ENCODE data around the gene ZNF260. TPM values are rescaled to one million over a fixed set of nuclear protein-coding genes. Genes with fewer than 3 reads are reported as not detected.
"Not testable (repeated sequence)": the region's sequence is repeated elsewhere in the genome, so short reads cannot be mapped to it uniquely, and the experiment has no call there.

Gene ZNF260
- total RNA-seq, 1 donor from 2014 or later = 35.7 TPM

DNA sequence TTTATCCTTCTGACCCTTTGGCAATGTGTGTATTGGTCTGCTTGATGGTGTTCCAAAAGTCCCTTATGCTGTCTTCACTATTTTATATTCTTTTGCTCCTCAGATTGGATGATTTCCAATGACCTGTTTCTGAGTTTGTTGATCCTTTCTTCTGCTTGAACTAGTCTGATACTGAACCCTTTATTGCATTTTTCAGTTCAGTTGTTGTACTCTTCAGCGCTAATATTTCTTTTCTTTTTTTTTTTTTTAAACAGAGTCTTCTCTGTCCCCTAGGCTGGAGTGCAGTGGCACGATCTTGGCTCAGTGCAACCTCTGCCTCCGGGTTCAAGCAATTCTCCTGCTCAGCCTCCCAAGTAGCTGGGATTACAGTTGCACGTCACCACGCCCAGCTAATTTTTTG is 26.1 kb downstream of the ZNF260 start:
- Mint-ChIP-seq H3K27me3 (no peaks in the 10 kb centered on the region), H3K27ac (no peak overlapping the region), H3K4me1 (ENCODE audit: unreplicated experiment) (no peaks in the 10 kb centered on the region), H3K4me3 (no peak overlapping the region), H3K9me3 (peaks cover 21% of the 10 kb centered on the region), H3K36me3 (peaks cover 3% of the 10 kb centered on the region)
- TF ChIP-seq, protein P1, sequence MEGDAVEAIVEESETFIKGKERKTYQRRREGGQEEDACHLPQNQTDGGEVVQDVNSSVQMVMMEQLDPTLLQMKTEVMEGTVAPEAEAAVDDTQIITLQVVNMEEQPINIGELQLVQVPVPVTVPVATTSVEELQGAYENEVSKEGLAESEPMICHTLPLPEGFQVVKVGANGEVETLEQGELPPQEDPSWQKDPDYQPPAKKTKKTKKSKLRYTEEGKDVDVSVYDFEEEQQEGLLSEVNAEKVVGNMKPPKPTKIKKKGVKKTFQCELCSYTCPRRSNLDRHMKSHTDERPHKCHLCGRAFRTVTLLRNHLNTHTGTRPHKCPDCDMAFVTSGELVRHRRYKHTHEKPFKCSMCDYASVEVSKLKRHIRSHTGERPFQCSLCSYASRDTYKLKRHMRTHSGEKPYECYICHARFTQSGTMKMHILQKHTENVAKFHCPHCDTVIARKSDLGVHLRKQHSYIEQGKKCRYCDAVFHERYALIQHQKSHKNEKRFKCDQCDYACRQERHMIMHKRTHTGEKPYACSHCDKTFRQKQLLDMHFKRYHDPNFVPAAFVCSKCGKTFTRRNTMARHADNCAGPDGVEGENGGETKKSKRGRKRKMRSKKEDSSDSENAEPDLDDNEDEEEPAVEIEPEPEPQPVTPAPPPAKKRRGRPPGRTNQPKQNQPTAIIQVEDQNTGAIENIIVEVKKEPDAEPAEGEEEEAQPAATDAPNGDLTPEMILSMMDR (conservative IDR thresholded peaks at IDR 0.05) = no peak
- DNase-seq (ENCODE audit: extremely low spot score, unreplicated experiment) = no peak

- TF ChIP-seq, protein P1 (conservative IDR thresholded peaks at IDR 0.05) = no peak
- peaks cover 12% of the 10 kb centered on the region for H3K9me3 Mint-ChIP-seq
Observed at GRCh38 chr19:36497001-36497400, 31.1 kb downstream of the ZNF260 start.

DNA sequence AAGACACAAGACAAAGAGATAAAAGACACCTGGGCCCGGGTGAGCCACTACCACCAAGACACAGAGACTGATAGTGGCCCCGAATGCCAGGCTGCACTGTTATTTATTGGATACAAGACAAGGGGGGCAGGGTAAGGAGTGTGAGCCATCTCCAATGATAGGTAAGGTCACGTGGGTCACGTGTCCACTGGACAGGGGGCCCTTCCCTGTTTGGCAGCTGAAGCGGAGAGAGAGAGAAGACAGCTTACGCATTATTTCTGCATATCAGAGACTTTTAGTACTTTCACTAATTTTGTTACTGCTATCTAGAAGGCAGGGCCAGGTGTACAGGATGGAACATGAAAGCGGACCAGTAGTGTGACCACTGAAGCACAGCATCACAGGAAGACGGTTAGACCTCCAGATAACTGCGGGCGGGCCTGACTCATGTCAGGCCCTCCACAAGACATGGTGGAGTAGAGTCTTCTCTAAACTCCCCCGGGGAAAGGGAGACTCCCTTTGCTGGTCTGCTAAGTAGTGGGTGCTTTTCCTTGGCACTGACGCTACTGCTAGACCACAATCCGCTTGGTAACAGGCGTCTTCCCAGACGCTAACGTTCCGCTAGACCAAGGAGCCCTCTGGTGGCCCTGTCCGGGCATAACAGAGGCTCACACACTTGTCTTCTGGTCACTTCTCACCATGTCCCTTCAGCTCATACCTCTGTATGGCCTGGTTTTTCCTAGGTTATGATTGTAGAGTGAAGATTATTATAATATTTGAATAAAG is 35.2 kb downstream of the ZNF260 start:
- not testable (repeated sequence) for DNase-seq (ENCODE audit: extremely low spot score, unreplicated experiment); H3K27me3 Mint-ChIP-seq; H3K4me3 Mint-ChIP-seq; H3K27ac Mint-ChIP-seq; H3K9me3 Mint-ChIP-seq
- Mint-ChIP-seq H3K36me3 (peaks cover 15% of the 10 kb centered on the region), H3K4me1 (ENCODE audit: unreplicated experiment) (peaks cover 11% of the 10 kb centered on the region)
- TF ChIP-seq, protein P1 (conservative IDR thresholded peaks at IDR 0.05) = peak; percentile 68

More at GRCh38 chr19:36497001-36497400, 31.1 kb downstream of the ZNF260 start:
- Mint-ChIP-seq H3K4me1 (ENCODE audit: unreplicated experiment) (no peaks in the 10 kb centered on the region), H3K27me3 (no peaks in the 10 kb centered on the region), H3K4me3 (no peak overlapping the region), H3K36me3 (no peaks in the 10 kb centered on the region), H3K27ac (no peak overlapping the region)
- DNase-seq (ENCODE audit: extremely low spot score, unreplicated experiment) = no peak

DNA sequence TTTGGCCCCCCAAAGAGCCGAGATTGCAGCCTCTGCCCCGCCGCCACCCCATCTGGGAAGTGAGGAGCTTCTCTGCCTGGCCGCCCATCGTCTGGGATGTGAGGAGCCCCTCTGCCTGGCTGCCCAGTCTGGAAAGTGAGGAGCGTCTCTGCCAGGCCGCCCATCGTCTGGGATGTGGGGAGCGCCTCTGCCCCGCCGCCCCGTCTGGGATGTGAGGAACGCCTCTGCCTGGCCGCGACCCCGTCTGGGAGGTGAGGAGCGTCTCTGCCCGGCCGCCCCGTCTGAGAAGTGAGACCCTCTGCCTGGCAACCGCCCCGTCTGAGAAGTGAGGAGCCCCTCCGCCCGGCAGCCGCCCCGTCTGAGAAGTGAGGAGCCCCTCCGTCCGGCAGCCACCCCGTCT is 37.2 kb downstream of the ZNF260 start:
- Mint-ChIP-seq H3K4me1 (ENCODE audit: unreplicated experiment) (peaks cover 11% of the 10 kb centered on the region), H3K36me3 (peaks cover 30% of the 10 kb centered on the region)
- not testable (repeated sequence) for H3K27ac Mint-ChIP-seq; H3K27me3 Mint-ChIP-seq; DNase-seq (ENCODE audit: extremely low spot score, unreplicated experiment); H3K9me3 Mint-ChIP-seq; H3K4me3 Mint-ChIP-seq

DNA sequence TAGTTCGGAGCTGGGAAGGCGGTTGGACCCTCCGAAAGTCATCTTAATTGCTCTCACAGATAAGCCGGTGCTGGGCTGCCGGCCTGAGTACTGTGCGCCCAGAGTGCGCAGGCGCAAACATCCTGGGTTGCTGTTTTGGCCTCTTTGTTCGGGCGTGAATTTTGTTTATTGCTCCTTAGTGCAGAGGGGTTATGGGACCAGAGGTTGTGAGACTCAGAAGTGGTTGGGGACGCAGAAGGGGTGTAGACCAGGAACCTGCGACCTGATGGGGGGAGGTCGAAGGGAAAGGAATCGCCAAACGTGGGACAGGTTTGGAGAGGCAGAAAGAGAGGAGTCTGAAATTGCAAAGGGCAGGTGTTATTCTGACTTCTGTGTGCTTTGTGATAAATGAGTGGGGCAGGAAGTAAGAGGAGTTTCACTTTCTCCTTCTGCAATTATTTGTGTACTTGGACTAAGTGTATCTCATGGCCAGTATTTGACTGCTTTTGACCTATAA is 38.1 kb downstream of the ZNF260 start:
- peaks cover 33% of the 10 kb centered on the region for H3K36me3 Mint-ChIP-seq
- peaks cover 9% of the 10 kb centered on the region for H3K9me3 Mint-ChIP-seq
- TF ChIP-seq, protein P1 (conservative IDR thresholded peaks at IDR 0.05) = no peak
- peak overlapping the region; percentile 100 for H3K4me3 Mint-ChIP-seq
- DNase-seq (ENCODE audit: extremely low spot score, unreplicated experiment) = no peak
- peak overlapping the region; percentile 100 for H3K27ac Mint-ChIP-seq
- H3K27me3 Mint-ChIP-seq = no peaks in the 10 kb centered on the region
- peaks cover 11% of the 10 kb centered on the region for H3K4me1 Mint-ChIP-seq (ENCODE audit: unreplicated experiment)

DNA sequence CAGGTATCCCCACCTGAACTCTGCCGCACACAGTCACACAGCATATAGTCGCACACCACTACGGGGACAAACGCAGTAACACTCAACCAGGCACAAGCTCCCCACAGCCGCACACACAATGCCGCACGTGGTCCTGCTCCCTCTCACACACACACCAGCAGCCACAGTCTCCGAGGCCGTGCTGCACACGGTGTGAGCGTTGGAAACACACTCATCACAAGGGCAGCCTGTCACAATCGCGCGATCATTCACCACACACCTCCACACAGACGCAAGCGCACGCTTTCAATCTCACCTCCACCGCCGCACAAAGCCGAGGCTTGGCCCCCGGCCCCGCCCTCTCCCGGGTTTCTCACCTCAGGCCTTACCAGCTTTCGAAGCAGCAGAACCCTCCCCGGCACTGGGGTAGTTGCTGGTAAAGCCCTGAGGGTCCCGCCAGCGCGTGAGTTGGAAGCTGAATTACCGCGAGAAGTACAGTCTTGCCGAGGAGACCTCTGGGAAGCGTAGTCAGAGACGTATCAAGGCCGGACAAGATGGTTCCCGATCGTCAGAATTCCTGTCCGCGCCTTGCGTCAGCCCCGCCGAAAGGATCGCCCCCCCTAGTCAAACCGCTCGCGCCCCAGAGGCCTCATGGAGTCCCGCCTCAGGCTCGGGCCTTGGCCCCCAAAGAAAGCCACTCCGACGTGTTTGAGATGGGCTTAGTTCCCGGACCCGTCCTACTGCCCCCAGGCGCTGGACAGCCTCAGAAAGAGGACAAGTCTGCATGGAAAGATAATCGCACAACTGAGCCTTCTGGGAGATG is 38.8 kb downstream of the ZNF260 start, which contains the start of gene ZNF566:
TSS of gene ZNF566 (minus strand) at position 444 of the 802 bp plus-strand sequence. CDS start 13,004 bp downstream, outside the sequence.
- H3K4me1 Mint-ChIP-seq (ENCODE audit: unreplicated experiment) = peaks cover 11% of the 10 kb centered on the region
- peak within 1 kb of the TSS; percentile 100 for H3K4me3 Mint-ChIP-seq
- peaks cover 38% of the 10 kb centered on the region for H3K36me3 Mint-ChIP-seq
- TF ChIP-seq, protein P1 (conservative IDR thresholded peaks at IDR 0.05) = no peak
- H3K27ac Mint-ChIP-seq = peak within 1 kb of the TSS; percentile 100
- H3K27me3 Mint-ChIP-seq = no peaks in the 10 kb centered on the region
- peaks cover 9% of the 10 kb centered on the region for H3K9me3 Mint-ChIP-seq
- peak; percentile 96 for DNase-seq (ENCODE audit: extremely low spot score, unreplicated experiment)

All from type B pancreatic cell (in vitro differentiated cells).